H1 (cell line): Measurements from ENCODE around the gene TRAPPC12. TPM values are rescaled to one million over a fixed set of nuclear protein-coding genes. Genes with fewer than 3 reads are reported as not detected.
A peak's percentile ranks its signal among the peaks of the same experiment; 100 is the strongest.

Source experiments
- CTCF ChIA-PET: fragments of 300-600 bp; sonication (Branson Sonifier 250); formaldehyde crosslinking; loops from one replicate; lab custom pipeline; 2021; ENCODE audit not compliant: partially characterized antibody; lab: Charles Lee
- POLR2A ChIA-PET: fragments of 300-600 bp; sonication (Branson Sonifier 250); formaldehyde crosslinking; loops from one replicate; lab custom pipeline; 2021; ENCODE audit warnings: inconsistent platforms; ENCODE audit not compliant: partially characterized antibody; lab: Charles Lee
- DNase-seq, 2 experiments: peaks; one replicate each; pipeline versions ENCODE4 v3.0.0 to v3.0.0-alpha.2; 2010 to 2022; ENCODE audit warnings: low spot score in 2 of 2, low read depth in 1 of 2, mixed read lengths in 1 of 2
- FAIRE-seq: peaks from 2 replicates; lab custom pipeline; 2011; peaks lifted over from hg19 to GRCh38; lab: Jason Lieb, UNC
- H2AFZ ChIP-seq: 2 replicates; pipeline ENCODE4 v1.8.1; 2012; ENCODE audit warnings: low read length, inconsistent platforms
- H2AK5ac ChIP-seq: 2 replicates; pipeline ENCODE4 v1.6.1; 2013; ENCODE audit warnings: low read depth, low read length
- H2BK120ac ChIP-seq: replicated peaks from 2 replicates; pipeline ENCODE3; 2013; ENCODE audit warnings: low read depth, low read length, inconsistent platforms
- H2BK12ac ChIP-seq: 2 replicates; pipeline ENCODE4 v1.6.1; 2013; ENCODE audit warnings: low read depth, low read length
- H2BK15ac ChIP-seq: 2 replicates; pipeline ENCODE4 v1.6.1; 2013; ENCODE audit warnings: low read length
- H2BK20ac ChIP-seq: 2 replicates; pipeline ENCODE4 v1.6.1; 2013; ENCODE audit warnings: low read length
- H2BK5ac ChIP-seq: 2 replicates; pipeline ENCODE4 v1.6.1; 2013; ENCODE audit warnings: low read depth, low read length
- H3K14ac ChIP-seq: 2 replicates; pipeline ENCODE4 v1.6.1; 2013; ENCODE audit warnings: inconsistent platforms; ENCODE audit not compliant: insufficient read length
- H3K18ac ChIP-seq: 2 replicates; pipeline ENCODE4 v1.6.1; 2013; ENCODE audit warnings: low read length; ENCODE audit errors: extremely low read depth
- H3K23ac ChIP-seq: 2 replicates; pipeline ENCODE4 v1.6.1; 2013; ENCODE audit warnings: inconsistent platforms; ENCODE audit not compliant: insufficient read length
- H3K23me2 ChIP-seq: 2 replicates; pipeline ENCODE4 v1.6.1; 2013; ENCODE audit warnings: low read depth, low read length
- H3K27ac ChIP-seq: 2 replicates; pipeline ENCODE4 v1.6.1; 2011; ENCODE audit warnings: low read depth, low read length, inconsistent platforms
- H3K27me3 ChIP-seq, 4 experiments: replicated peaks in 1 of 4; 1 replicate in 1 of 4; 2 replicates in 3 of 4; pipeline versions ENCODE4 v1.6.1 to v1.8.1; 2011 to 2013; ENCODE audit warnings: low read length in 3 of 4, mild to moderate bottlenecking in 3 of 4, inconsistent platforms in 2 of 4, mixed read lengths in 2 of 4, moderate library complexity in 1 of 4; ENCODE audit not compliant: control insufficient read depth in 3 of 4, insufficient read depth in 3 of 4; ENCODE audit errors: extremely low read depth in 1 of 4
- H3K36me3 ChIP-seq, 4 experiments: 2 replicates each; pipeline versions ENCODE4 v1.6.1 to v1.8.1; 2011 to 2013; ENCODE audit warnings: mild to moderate bottlenecking in 4 of 4, low read length in 3 of 4, moderate library complexity in 2 of 4, control low read depth in 1 of 4, inconsistent platforms in 1 of 4; ENCODE audit not compliant: insufficient read depth in 4 of 4, control insufficient read depth in 2 of 4
- H3K4ac ChIP-seq: replicated peaks from 2 replicates; pipeline ENCODE3; 2013; ENCODE audit warnings: low read length, low read depth, mixed read lengths, inconsistent platforms; ENCODE audit not compliant: insufficient read length
- H3K4me1 ChIP-seq, 4 experiments: replicated peaks in 1 of 4; 1 replicate in 1 of 4; 2 replicates in 3 of 4; pipeline versions ENCODE4 v1.6.1 to v1.8.1; 2011 to 2013; ENCODE audit warnings: low read length in 3 of 4, inconsistent platforms in 2 of 4, mixed read lengths in 1 of 4; ENCODE audit not compliant: insufficient read depth in 4 of 4, control insufficient read depth in 3 of 4
- H3K4me2 ChIP-seq, 2 experiments: 2 replicates each; pipeline versions ENCODE4 v1.6.1 to v1.8.1; 2011 to 2013; ENCODE audit warnings: low read depth in 2 of 2, low read length in 2 of 2, control low read depth in 1 of 2, inconsistent platforms in 1 of 2, mild to moderate bottlenecking in 1 of 2; ENCODE audit not compliant: insufficient read depth in 1 of 2
- H3K4me3 ChIP-seq, 4 experiments: fragments of 200-600, 300-600 bp in 1 of 4; sonication (generic), shearing (Covaris generic), sonication (Bioruptor Twin) in 1 of 4; 2 replicates each; pipeline versions ENCODE4 v1.5.1 to v1.8.1; 2011 to 2016; ENCODE audit warnings: low read length in 4 of 4, low read depth in 3 of 4, control low read depth in 2 of 4, inconsistent platforms in 2 of 4, mild to moderate bottlenecking in 2 of 4, mixed read lengths in 1 of 4, moderate library complexity in 1 of 4; ENCODE audit not compliant: insufficient read depth in 2 of 4; ENCODE audit errors: extremely low read depth in 1 of 4
- H3K56ac ChIP-seq: replicated peaks from 2 replicates; pipeline ENCODE3; 2013; ENCODE audit warnings: low read depth, mild to moderate bottlenecking, mixed read lengths, low read length, inconsistent platforms; ENCODE audit not compliant: insufficient read length
- H3K79me1 ChIP-seq: 2 replicates; pipeline ENCODE4 v1.6.1; 2013; ENCODE audit warnings: low read depth, low read length, control low read depth
- H3K79me2 ChIP-seq, 2 experiments: 2 replicates each; pipeline versions ENCODE4 v1.6.1 to v1.8.1; 2012 to 2013; ENCODE audit warnings: low read length in 2 of 2, mild to moderate bottlenecking in 2 of 2, inconsistent platforms in 1 of 2; ENCODE audit not compliant: insufficient read depth in 2 of 2, control insufficient read depth in 1 of 2
- H3K9ac ChIP-seq, 4 experiments: replicated peaks in 1 of 4; 1 replicate in 1 of 4; 2 replicates in 3 of 4; pipeline versions ENCODE4 v1.6.1 to v1.8.1; 2011 to 2013; ENCODE audit warnings: low read depth in 3 of 4, low read length in 3 of 4, control low read depth in 2 of 4, mild to moderate bottlenecking in 2 of 4, moderate library complexity in 2 of 4, inconsistent platforms in 1 of 4; ENCODE audit errors: extremely low read depth in 1 of 4
- H3K9me3 ChIP-seq, 2 experiments: 2 replicates each; pipeline versions ENCODE4 v1.6.1 to v1.8.1; 2012 to 2013; ENCODE audit warnings: mild to moderate bottlenecking in 2 of 2, moderate library complexity in 2 of 2, control low read depth in 1 of 2, inconsistent platforms in 1 of 2, low read depth in 1 of 2, low read length in 1 of 2, mixed read lengths in 1 of 2; ENCODE audit not compliant: insufficient read depth in 2 of 2
- H4K20me1 ChIP-seq, 2 experiments: replicated peaks in 1 of 2; 2 replicates each; pipeline versions ENCODE3 to v1.8.1; 2011 to 2013; ENCODE audit warnings: inconsistent platforms in 2 of 2, low read length in 2 of 2, mild to moderate bottlenecking in 1 of 2; ENCODE audit not compliant: insufficient read depth in 2 of 2, control insufficient read depth in 1 of 2
- H4K5ac ChIP-seq: 2 replicates; pipeline ENCODE4 v1.6.1; 2013; ENCODE audit warnings: low read length, low read depth, mixed read lengths, inconsistent platforms; ENCODE audit not compliant: insufficient read length
- H4K8ac ChIP-seq: 2 replicates; pipeline ENCODE4 v1.8.0; 2013; ENCODE audit warnings: mild to moderate bottlenecking, moderate library complexity, low read length, inconsistent platforms; ENCODE audit not compliant: insufficient read depth; ENCODE audit errors: extremely low read depth
- H4K91ac ChIP-seq: replicated peaks from 2 replicates; pipeline ENCODE3; 2013; ENCODE audit warnings: low read length, mixed read lengths, inconsistent platforms; ENCODE audit not compliant: insufficient read length
- CREB1 ChIP-seq: IDR thresholded peaks from 2 replicates; pipeline ENCODE4 v1.6.1; 2012; ENCODE audit warnings: inconsistent platforms
- EGR1 ChIP-seq: IDR thresholded peaks from 2 replicates; pipeline ENCODE4 v1.6.1; 2011; ENCODE audit warnings: low read depth, low read length, borderline replicate concordance
- HDAC6 ChIP-seq: IDR thresholded peaks from one replicate; pipeline ENCODE4 v1.7.1; 2012; ENCODE audit warnings: low read depth, mild to moderate bottlenecking, inconsistent platforms, low read length, moderate library complexity
- KDM4A ChIP-seq: IDR thresholded peaks from one replicate; pipeline ENCODE4 v1.7.1; 2012; ENCODE audit warnings: low read depth, mild to moderate bottlenecking, moderate library complexity, low read length, inconsistent platforms; ENCODE audit not compliant: severe bottlenecking
- NANOG ChIP-seq: IDR thresholded peaks from 2 replicates; pipeline ENCODE4 v1.6.1; 2011; ENCODE audit warnings: low read length, low read depth, mild to moderate bottlenecking, inconsistent platforms; ENCODE audit not compliant: insufficient read depth, poor library complexity, severe bottlenecking
- POU5F1 ChIP-seq: IDR thresholded peaks from 2 replicates; pipeline ENCODE4 v1.6.1; 2011; ENCODE audit warnings: low read depth, mild to moderate bottlenecking, low read length, moderate library complexity
- SRF ChIP-seq: IDR thresholded peaks from 2 replicates; pipeline ENCODE4 v1.6.1; 2011; ENCODE audit warnings: mild to moderate bottlenecking, low read depth, low read length, moderate library complexity
- WGBS, 2 experiments: shearing (Covaris generic) in 1 of 2; methylation state at CpG; one replicate each; pipeline versions ENCODE4 v1.1.6 to v1.1.7; 2013 to 2015; ENCODE audit warnings: low lambda C conversion rate in 2 of 2, mixed read lengths in 2 of 2, inconsistent platforms in 1 of 2, low coverage in 1 of 2, missing lambda C conversion rate in 1 of 2; ENCODE audit not compliant: insufficient replicate concordance in 2 of 2, insufficient coverage in 1 of 2, insufficient read length in 1 of 2; ENCODE audit errors: extremely low coverage in 1 of 2, missing lambda C conversion rate in 1 of 2; 5-methylcytosine and 5-hydroxymethylcytosine counted together
- polyA plus RNA-seq, 7 experiments: library from polyadenylated mRNA; depleted of rRNA in 3 of 7; stranded (reverse) in 5 of 7; unstranded in 2 of 7; fragments of >200 nt in 5 of 7; fragments of 200-250 nt in 2 of 7; gene quantifications; 1 replicate in 5 of 7; 2 replicates in 1 of 7; 4 replicates in 1 of 7; pipeline versions ENCODE4 v1.2.1 to v1.2.3, GENCODE V29; 2011 to 2013; ENCODE audit warnings: missing spikeins in 2 of 7, mixed read lengths in 2 of 7
- total RNA-seq: library from RNA; stranded (reverse); fragmentation: NEBNext Ultra II Directional; extraction: Animal tissue kit (Norgen Biotek cat#: 25700); gene quantifications from 2 replicates; pipeline ENCODE4 v1.2.1, GENCODE V29; 2021

The TRAPPC12 gene
- total and polyA plus RNA-seq, 2 of the 8 experiments (the other 6 are each of a cell fraction or from before 2014, with no cell fraction given), result 35.0 to 67.3 TPM

DNA sequence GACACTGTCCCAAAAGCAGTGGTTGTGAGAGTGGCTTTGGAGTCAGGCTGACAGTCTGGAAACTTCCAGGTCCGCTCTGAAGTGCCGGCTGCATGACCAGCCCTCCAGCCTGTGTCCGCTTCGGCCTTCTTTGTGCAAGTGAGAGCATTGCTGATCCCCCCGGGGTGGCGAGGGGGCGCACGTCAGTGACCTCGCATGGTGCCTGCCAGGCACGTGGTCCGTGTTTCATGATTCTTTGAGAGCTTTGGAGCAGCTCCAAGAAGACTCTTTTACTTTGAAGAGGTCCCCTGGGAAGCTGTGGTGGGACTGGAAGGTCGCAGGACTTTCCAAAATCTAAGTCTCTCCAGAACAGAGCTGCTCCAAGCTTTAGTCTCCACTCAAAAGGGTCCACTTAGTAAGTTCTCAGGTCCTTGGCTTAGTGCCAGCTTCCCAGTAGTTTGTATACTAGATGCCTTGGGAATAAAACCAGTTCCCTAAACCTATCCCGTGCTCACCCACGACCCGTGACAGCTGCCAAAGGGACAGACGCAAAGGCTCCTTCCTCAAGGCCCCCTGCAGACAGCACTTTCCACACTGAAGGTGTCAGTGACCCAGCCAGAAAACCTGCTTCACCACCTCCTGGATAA lies 71.0 kb downstream of the TRAPPC12 start:
- no peaks in the 10 kb centered on the region for H3K27me3 ChIP-seq
- H2BK15ac ChIP-seq, result no peak overlapping the region
- no peak overlapping the region for H2BK12ac ChIP-seq
- ChIA-PET CTCF (interaction anchor here (1.0 to 5.4 kb wide), 5 partner anchors 8 to 27 kb away, joined by 3 to 51 read pairs (median 4); no protein-coding TSS in a partner anchor), POLR2A (no interaction called here)
- 97% methylated on average over 16 of the region's 16 CpGs; no CpG with 5 or more reads in 1 of the 2 experiments for WGBS, 2 experiments
- H2BK20ac ChIP-seq, result no peak overlapping the region
- H3K4me2 ChIP-seq, result no peak overlapping the region
- H4K5ac ChIP-seq, result no peak overlapping the region
- no peaks in the 10 kb centered on the region for H3K79me2 ChIP-seq
- no peak overlapping the region for H3K23ac ChIP-seq
- no peak overlapping the region for H2AFZ ChIP-seq
- H3K56ac ChIP-seq, result no peak overlapping the region
- H4K20me1 ChIP-seq, result peaks cover 0 to 5% of the 10 kb centered on the region in 2 experiments
- H3K4me1 ChIP-seq, result peaks cover 0 to 3% (median 0%) of the 10 kb centered on the region in 4 experiments; a peak in 1 of 7 replicates
- H3K23me2 ChIP-seq, result no peaks in the 10 kb centered on the region
- H4K91ac ChIP-seq, result no peak overlapping the region
- H2BK5ac ChIP-seq, result no peak overlapping the region
- FAIRE-seq (no peak), DNase-seq (peak in 1 of 2 experiments; percentile 30)
- TF ChIP-seq EGR1, result no peak
- no peak for TF ChIP-seq CREB1
- TF ChIP-seq NANOG, result no peak
- TF ChIP-seq KDM4A, result no peak
- no peak for TF ChIP-seq POU5F1
- no peak for TF ChIP-seq HDAC6
- TF ChIP-seq SRF, result no peak
- H4K8ac ChIP-seq, result no peak overlapping the region; the same call in 1 of the 2 replicates
- no peak overlapping the region for H3K18ac ChIP-seq
- H3K4ac ChIP-seq, result no peak overlapping the region
- H2AK5ac ChIP-seq, result no peak overlapping the region
- H3K36me3 ChIP-seq, result peaks cover 3 to 8% (median 7%) of the 10 kb centered on the region in 4 experiments; a peak in 4 of 8 replicates
- no peak overlapping the region for H3K4me3 ChIP-seq
- no peak overlapping the region for H2BK120ac ChIP-seq
- H3K14ac ChIP-seq, result no peak overlapping the region
- H3K79me1 ChIP-seq, result peaks cover 2% of the 10 kb centered on the region; the same call in 1 of the 2 replicates
- H3K9me3 ChIP-seq, result no peaks in the 10 kb centered on the region
- H3K9ac ChIP-seq, result no peak overlapping the region
- H3K27ac ChIP-seq, result no peak overlapping the region
